T-helper 1 cell treated with Interleukin-12 subunit alpha and Interleukin-12 subunit beta and Interleukin-4 antibody, amounts not matched to agents 30 μg/mL and 1 μg/mL, for 36 hours (primary cell): ENCODE results near the gene ADAM19.

Experiments used
- H3K27ac Mint-ChIP-seq: one replicate; pipeline ENCODE4 v1.8.0; 2021; ENCODE audit warnings: mild to moderate bottlenecking, mixed read lengths
- H3K27me3 Mint-ChIP-seq: one replicate; pipeline ENCODE4 v1.8.0; 2021; ENCODE audit warnings: low read depth, mixed read lengths
- H3K36me3 Mint-ChIP-seq: one replicate; pipeline ENCODE4 v1.8.0; 2021; ENCODE audit warnings: low read depth, mixed read lengths
- H3K4me1 Mint-ChIP-seq: one replicate; pipeline ENCODE4 v1.8.0; 2021; ENCODE audit warnings: low read depth, mixed read lengths
- H3K4me3 Mint-ChIP-seq: one replicate; pipeline ENCODE4 v1.8.0; 2021; ENCODE audit warnings: mild to moderate bottlenecking, moderate library complexity, mixed read lengths
- H3K9me3 Mint-ChIP-seq: one replicate; pipeline ENCODE4 v1.8.0; 2021; ENCODE audit warnings: mixed read lengths

The ADAM19 gene

GRCh38 chr5:157476702-157477408 lies 98.7 kb downstream of the ADAM19 start:
- peaks cover 58% of the 10 kb centered on the region for H3K4me1 Mint-ChIP-seq
- no peaks in the 10 kb centered on the region for H3K9me3 Mint-ChIP-seq
- peaks cover 77% of the 10 kb centered on the region for H3K36me3 Mint-ChIP-seq
- peak overlapping the region; percentile 62 for H3K27ac Mint-ChIP-seq
- H3K27me3 Mint-ChIP-seq, result no peaks in the 10 kb centered on the region
- H3K4me3 Mint-ChIP-seq, result no peak overlapping the region

GRCh38 chr5:157475432-157475831 lies 100.1 kb downstream of the ADAM19 start:
- Mint-ChIP-seq H3K36me3 (peaks cover 75% of the 10 kb centered on the region), H3K4me1 (peaks cover 51% of the 10 kb centered on the region), H3K9me3 (no peaks in the 10 kb centered on the region), H3K27me3 (no peaks in the 10 kb centered on the region), H3K4me3 (no peak overlapping the region), H3K27ac (peak overlapping the region; percentile 53)

DNA sequence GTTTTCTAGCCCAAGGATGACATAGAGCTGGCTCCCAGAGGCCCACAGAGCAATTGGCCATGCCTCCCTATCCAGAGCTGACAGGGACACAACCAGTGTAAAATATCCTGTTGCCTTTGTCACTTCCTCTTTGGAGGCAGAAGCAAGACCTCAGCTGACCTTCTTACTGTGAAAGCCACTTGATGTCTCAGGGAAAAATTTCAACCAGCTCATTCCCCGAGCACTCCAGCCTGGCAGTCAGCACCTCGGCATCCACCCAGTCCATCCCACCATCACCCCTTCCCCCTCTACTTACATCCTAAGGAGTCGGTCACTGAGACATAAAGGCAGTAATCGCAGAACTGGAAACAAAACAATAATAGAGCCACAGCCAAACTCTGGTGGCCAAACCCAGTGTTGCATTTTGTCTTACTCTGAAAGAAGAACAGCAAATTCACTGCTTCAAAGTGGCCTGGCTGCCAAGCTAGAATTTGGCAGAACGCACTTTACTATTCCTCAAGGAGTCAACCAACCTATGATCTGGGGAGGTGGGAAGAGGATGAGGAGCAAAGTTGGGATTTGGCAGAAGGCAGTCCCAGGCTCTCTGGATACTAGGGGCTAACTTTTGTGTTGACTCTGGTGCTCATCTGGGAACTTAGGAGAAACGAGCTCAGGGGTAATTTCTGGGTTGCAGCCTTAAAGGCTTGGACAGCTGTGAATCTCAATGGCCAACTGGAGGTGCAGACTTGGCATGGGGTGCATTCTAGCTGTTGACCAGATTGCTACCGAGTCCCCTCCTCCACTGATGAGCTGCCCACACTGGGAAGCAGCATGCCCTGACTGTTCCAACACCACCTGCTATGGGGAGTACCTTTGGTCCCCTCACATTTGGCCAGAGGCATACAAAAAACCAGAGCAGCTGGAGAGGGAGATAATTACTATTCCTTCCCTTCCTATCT lies 101.9 kb downstream of the ADAM19 start:
- H3K9me3 Mint-ChIP-seq, result no peaks in the 10 kb centered on the region
- H3K27ac Mint-ChIP-seq, result peak overlapping the region; percentile 63
- no peak overlapping the region for H3K4me3 Mint-ChIP-seq
- no peaks in the 10 kb centered on the region for H3K27me3 Mint-ChIP-seq
- H3K36me3 Mint-ChIP-seq, result peaks cover 59% of the 10 kb centered on the region
- peaks cover 41% of the 10 kb centered on the region for H3K4me1 Mint-ChIP-seq

DNA sequence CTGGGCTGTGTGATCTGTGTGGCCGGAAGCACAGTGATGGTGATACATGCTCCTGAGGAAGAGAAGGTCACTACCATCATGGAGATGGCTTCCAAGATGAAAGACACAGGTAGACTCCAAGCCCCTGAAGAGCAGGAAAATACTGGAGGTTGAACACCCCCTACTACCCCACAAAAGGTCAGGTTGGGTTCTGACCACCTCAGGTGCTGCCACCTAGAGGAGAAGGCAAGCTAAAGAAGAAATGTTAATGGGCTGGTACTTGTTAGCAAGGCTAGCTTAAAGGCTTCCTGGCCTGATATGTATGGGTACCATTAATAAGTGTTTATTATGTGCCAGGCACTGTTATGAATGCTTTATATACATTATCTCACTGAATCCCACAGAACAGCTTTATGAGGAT lies 103.9 kb downstream of the ADAM19 start:
- Mint-ChIP-seq H3K9me3 (no peaks in the 10 kb centered on the region), H3K4me3 (no peak overlapping the region), H3K27ac (no peak overlapping the region), H3K4me1 (peaks cover 24% of the 10 kb centered on the region), H3K27me3 (no peaks in the 10 kb centered on the region), H3K36me3 (peaks cover 44% of the 10 kb centered on the region)

DNA sequence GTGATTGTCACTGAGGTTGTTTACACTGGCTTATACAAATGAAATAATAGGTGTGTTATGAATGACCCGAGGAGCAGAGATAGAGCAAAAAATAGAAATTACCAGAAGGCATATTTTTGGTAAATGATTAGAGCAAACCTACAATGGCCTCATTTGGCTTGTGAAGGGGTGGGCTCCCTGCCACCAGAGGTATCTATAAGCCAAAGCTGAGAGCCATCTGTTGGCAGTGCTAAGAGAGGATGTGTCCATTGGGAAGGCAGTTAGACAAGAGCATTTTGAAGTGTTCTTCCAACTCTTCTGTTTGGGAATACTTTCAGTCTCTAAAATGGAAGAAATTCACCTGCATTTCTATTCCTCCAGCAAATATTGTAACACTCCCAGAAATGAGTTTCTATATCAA lies 104.9 kb downstream of the ADAM19 start:
- H3K9me3 Mint-ChIP-seq, result no peaks in the 10 kb centered on the region
- peak overlapping the region; percentile 49 for H3K27ac Mint-ChIP-seq
- no peaks in the 10 kb centered on the region for H3K27me3 Mint-ChIP-seq
- peaks cover 44% of the 10 kb centered on the region for H3K36me3 Mint-ChIP-seq
- H3K4me3 Mint-ChIP-seq, result no peak overlapping the region
- H3K4me1 Mint-ChIP-seq, result peaks cover 32% of the 10 kb centered on the region

GRCh38 chr5:157469687-157470086 lies 105.9 kb downstream of the ADAM19 start:
- peaks cover 41% of the 10 kb centered on the region for H3K36me3 Mint-ChIP-seq
- H3K27ac Mint-ChIP-seq, result no peak overlapping the region
- H3K27me3 Mint-ChIP-seq, result no peaks in the 10 kb centered on the region
- no peaks in the 10 kb centered on the region for H3K9me3 Mint-ChIP-seq
- H3K4me1 Mint-ChIP-seq, result peaks cover 38% of the 10 kb centered on the region
- no peak overlapping the region for H3K4me3 Mint-ChIP-seq

- Mint-ChIP-seq H3K27ac (no peak overlapping the region), H3K36me3 (peaks cover 42% of the 10 kb centered on the region), H3K4me1 (peaks cover 43% of the 10 kb centered on the region), H3K9me3 (no peaks in the 10 kb centered on the region), H3K4me3 (no peak overlapping the region), H3K27me3 (no peaks in the 10 kb centered on the region)
Measured at GRCh38 chr5:157469073-157469472, 106.5 kb downstream of the ADAM19 start.

GRCh38 chr5:157468293-157468965 lies 107.1 kb downstream of the ADAM19 start:
- Mint-ChIP-seq H3K4me3 (no peak overlapping the region), H3K4me1 (peaks cover 46% of the 10 kb centered on the region), H3K27me3 (no peaks in the 10 kb centered on the region), H3K27ac (no peak overlapping the region), H3K36me3 (peaks cover 44% of the 10 kb centered on the region), H3K9me3 (no peaks in the 10 kb centered on the region)

DNA sequence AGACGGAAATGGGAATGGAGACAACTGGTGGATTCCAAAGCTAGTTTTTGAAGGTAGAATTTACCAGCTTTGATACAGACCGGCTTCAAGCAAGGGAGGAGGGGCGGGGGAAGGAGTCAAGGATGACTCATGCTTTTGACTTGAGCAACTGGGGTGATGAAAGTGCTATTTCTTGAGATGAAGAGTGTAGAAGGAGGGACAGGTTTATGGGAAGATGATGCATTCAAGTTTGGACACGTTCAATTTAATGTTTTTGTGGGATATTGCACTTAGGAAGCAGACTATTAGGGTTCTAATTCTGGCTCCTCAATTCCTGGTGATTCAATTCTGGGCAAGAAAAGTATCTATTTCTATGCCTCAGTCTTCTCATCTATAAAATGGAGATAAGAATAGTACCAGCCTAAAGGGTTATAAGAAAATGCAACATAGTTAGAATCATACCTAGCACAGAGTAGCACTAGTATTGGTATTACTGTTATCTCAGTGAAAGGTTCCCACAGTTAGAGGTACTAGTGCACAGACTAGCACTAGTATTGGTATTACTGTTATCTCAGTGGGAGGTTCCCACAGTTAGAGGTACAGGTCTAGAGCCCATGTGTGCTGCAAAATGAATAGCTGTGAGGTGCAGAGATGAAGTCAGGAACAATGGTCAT lies 110.9 kb downstream of the ADAM19 start:
- peaks cover 45% of the 10 kb centered on the region for H3K4me1 Mint-ChIP-seq
- no peak overlapping the region for H3K4me3 Mint-ChIP-seq
- H3K27me3 Mint-ChIP-seq, result peaks cover 13% of the 10 kb centered on the region
- H3K27ac Mint-ChIP-seq, result peak overlapping the region; percentile 56
- H3K36me3 Mint-ChIP-seq, result peaks cover 23% of the 10 kb centered on the region
- H3K9me3 Mint-ChIP-seq, result no peaks in the 10 kb centered on the region

DNA sequence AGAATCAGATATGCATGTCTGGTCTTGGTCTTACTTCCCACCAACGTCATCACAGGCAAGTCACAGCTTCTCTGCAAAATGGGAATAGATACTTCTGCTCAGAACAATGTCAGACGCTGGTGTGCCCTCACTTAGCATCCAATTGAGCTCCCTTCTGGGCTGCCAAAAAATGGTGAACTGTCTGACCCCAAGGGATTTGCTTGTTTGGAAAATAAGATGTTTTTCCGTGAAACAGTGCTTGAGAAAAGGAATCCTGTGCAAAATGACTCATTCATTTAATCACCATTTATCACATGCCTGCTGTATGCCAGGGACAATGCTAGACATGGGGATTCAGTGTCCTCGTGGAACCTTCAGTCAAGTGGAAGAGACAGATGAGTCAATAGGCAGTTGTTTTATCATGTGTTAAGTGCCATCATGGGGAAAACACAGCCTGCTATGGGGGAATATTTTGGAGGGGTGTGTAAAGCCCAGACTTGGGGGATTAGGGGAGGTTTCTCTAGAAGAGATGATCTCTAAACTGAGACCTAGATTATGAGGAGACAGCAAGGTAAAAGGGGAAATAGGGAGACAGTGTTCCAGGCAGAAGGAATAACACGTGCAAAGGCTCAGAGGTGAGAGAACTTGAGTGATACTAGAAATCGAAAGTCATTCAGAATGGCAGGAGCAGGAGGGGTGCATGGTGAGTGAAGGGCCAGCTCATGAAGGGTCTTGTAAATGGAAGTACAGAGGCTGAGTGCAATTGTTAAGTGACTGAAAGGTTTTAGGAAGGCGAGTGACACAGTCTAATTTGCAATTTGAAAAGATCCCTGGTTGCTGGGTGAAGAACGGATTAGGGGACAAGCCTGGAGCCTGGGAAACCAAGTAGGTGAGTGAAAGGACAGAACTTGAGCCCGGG lies 111.7 kb downstream of the ADAM19 start:
- H3K9me3 Mint-ChIP-seq, result no peaks in the 10 kb centered on the region
- H3K36me3 Mint-ChIP-seq, result peaks cover 23% of the 10 kb centered on the region
- peaks cover 18% of the 10 kb centered on the region for H3K27me3 Mint-ChIP-seq
- peak overlapping the region; percentile 56 for H3K27ac Mint-ChIP-seq
- H3K4me1 Mint-ChIP-seq, result peaks cover 45% of the 10 kb centered on the region
- peak overlapping the region; percentile 3 for H3K4me3 Mint-ChIP-seq

GRCh38 chr5:157463081-157463480 lies 112.5 kb downstream of the ADAM19 start:
- peaks cover 23% of the 10 kb centered on the region for H3K36me3 Mint-ChIP-seq
- H3K4me3 Mint-ChIP-seq, result no peak overlapping the region
- H3K4me1 Mint-ChIP-seq, result peaks cover 45% of the 10 kb centered on the region
- no peaks in the 10 kb centered on the region for H3K9me3 Mint-ChIP-seq
- H3K27me3 Mint-ChIP-seq, result peaks cover 18% of the 10 kb centered on the region
- no peak overlapping the region for H3K27ac Mint-ChIP-seq

DNA sequence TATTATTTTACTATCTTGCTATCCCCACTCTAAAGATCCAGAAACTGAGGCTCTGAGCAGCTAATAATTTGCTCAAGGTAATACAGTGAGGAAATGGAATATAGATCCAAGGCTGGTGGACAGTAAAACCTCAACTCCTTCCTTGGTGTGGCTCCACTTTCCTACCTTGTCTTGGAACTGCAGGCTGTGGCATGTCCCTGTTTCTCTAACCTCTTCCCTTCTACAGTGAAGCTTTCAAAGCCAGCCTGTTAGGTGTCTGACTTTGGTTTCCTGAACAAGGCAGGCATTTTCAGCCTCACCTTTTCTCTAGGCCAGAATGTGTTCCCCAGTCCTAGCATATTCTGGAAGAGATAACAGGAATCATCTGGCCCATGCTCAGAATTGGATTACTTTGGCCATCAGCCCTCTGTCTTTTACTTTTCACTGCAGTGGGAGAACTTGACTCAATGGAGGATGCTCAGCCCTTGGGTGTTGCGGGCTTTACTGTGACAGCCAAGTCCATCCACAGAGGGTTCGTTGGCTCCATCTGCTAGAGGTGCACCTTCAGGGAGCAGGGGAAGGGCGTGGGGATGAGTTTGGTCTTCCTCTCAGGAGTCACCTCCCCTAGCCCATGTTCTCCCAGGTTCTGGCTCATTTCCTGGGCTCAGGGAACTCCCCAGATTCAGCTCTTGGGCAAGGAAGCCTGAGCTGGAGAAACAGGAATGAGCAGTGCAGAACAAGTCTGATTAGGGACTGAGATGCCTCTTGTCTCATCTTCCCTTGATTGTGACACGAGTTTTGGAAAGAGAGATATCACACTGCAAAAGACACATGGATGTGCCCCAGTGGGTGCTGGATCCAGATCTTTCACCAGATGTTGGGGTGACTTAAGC lies 114.4 kb downstream of the ADAM19 start:
- Mint-ChIP-seq H3K9me3 (no peaks in the 10 kb centered on the region), H3K4me1 (peaks cover 40% of the 10 kb centered on the region)

More for the DNA sequence above, 114.4 kb downstream of the ADAM19 start:
- H3K27ac Mint-ChIP-seq, result peak overlapping the region; percentile 57
- H3K36me3 Mint-ChIP-seq, result peaks cover 19% of the 10 kb centered on the region
- H3K27me3 Mint-ChIP-seq, result peaks cover 18% of the 10 kb centered on the region
- peak overlapping the region; percentile 56 for H3K4me3 Mint-ChIP-seq
